Left kidney (tissue), 1 donor: ENCODE measurements around the gene SLAMF6. TPM values are rescaled to one million over a fixed set of nuclear protein-coding genes. Genes with fewer than 3 reads are reported as not detected.

Source experiments
- polyA plus RNA-seq: library from polyadenylated mRNA; unstranded; fragments of 120-200 nt; gene quantifications from one replicate; pipeline ENCODE4 v1.2.1, GENCODE V29; 2013; ENCODE audit not compliant: insufficient read length

Gene SLAMF6
- polyA plus RNA-seq, 1 donor: 0.13 TPM

Other genes starting within 250 kb of the SLAMF6 start
- gene PEX19, start 238.1 kb downstream of the SLAMF6 start, polyA plus RNA-seq: 87.4 TPM
- gene COPA, start 180.0 kb downstream of the SLAMF6 start, polyA plus RNA-seq: 177 TPM
- gene NCSTN, start 179.9 kb downstream of the SLAMF6 start, polyA plus RNA-seq: 161 TPM
- gene NHLH1, start 156.2 kb downstream of the SLAMF6 start, polyA plus RNA-seq: 0.22 TPM
- 39.3 TPM for gene VANGL2, start 122.7 kb downstream of the SLAMF6 start, polyA plus RNA-seq
- 1.1 TPM for gene CD84, start 56.2 kb upstream of the SLAMF6 start, polyA plus RNA-seq
- not detected for gene SLAMF1, start 123.8 kb upstream of the SLAMF6 start, polyA plus RNA-seq
- 0.80 TPM for gene CD48, start 188.6 kb upstream of the SLAMF6 start, polyA plus RNA-seq
- gene SLAMF7, start 216.0 kb upstream of the SLAMF6 start, polyA plus RNA-seq: 0.53 TPM